NCI-H1105 treated with DMSO at 0.1 percent for 48 hours (cell line): ENCODE results near the gene LIPK.
"Not testable (repeated sequence)": the region's sequence is repeated elsewhere in the genome, so short reads cannot be mapped to it uniquely, and the experiment has no call there.

ENCODE experiments used
- DNase-seq: peaks from one replicate; lab custom pipeline; 2025; lab: John Stamatoyannopoulos, UW

LIPK gene

GRCh38 chr10:88721392-88721791, 15.3 kb downstream of the LIPK start:
- DNase-seq: no peak

DNA sequence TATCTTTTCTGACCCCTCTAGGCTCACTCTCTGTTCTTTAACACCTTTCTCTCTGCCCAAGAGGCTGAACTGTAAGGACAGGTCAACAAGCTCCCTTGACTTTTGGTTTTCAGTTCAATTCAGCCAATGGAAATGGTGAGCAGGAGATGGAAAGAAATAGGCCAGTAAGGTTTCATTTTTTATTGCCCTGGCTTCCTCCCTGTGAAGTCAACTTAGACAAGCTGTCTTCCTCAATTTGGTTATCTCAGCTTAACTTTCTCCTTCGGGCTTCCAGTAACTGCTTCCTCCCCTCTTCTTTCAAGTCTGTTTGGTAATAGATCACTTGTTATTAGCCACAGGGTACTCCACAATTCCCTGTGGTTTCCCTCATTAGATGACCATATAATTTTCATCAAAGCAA, 19.7 kb downstream of the LIPK start:
- no peak for DNase-seq

DNA sequence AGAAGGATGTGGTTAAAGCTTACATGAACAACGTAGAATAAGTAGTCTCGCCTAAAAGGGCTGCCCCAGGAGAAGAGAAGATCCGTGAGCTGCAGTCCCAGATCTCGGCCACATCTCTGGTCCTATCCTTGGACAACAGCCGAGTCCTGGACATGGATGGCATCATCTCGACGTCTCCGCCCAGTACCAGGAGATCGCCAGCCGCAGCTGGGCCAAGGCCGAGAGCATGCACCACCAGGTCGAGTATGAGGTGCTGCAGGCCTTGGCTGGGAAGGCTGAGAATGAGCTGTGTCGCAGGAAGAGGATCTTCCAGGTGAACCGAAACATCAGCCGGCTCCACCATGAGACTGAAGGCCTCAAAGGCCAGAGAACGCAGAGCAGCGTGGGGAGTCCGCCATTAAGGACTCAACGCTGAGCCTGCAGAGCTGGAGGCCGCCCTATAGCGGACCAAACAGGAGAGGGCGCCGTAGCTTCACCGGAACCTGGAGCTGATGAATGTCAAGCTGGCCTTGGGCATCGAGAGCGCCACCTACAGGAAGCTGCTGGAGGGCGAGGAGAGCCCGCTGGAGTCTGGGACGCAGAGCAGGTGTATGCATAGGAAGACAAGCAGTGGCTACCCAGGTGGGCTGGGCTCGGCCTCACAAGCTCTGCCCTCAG, 22.2 kb downstream of the LIPK start:
- no peak for DNase-seq

DNA sequence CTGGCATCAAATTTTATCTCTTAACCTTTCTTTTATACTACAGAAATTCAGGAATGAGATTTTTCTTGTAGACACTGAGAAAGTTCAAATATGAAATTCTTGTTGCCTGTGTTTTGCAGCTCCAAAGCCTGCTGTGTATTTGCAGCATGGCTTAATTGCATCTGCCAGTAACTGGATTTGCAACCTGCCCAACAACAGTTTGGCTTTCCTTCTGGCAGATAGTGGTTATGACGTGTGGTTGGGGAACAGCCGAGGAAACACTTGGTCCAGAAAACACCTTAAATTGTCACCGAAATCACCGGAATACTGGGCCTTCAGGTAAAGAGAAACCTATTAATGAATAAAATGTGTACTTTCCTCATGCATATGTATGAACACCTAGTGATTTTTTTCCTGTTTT, 24.8 kb downstream of the LIPK start:
- DNase-seq: no peak

DNA sequence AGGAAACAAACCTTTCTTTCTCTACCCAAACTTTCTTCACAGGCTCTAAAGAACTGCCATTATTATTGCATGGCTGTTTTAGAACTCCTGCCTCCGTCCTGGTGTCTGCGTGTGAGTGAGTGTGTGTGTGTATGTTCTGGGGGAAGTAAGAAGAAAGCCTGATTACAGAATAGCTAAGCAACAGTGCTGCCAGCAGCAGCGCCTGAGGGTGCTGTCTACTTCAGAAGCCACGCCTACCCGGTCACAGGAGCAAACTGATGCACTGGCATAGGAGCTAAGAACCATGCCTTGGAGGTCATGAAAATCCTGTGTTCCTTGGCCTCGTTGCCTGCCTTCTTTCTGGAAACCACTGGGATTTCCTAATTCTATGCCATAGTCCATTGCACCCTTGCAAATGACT, 25.2 kb downstream of the LIPK start:
- DNase-seq: no peak

DNA sequence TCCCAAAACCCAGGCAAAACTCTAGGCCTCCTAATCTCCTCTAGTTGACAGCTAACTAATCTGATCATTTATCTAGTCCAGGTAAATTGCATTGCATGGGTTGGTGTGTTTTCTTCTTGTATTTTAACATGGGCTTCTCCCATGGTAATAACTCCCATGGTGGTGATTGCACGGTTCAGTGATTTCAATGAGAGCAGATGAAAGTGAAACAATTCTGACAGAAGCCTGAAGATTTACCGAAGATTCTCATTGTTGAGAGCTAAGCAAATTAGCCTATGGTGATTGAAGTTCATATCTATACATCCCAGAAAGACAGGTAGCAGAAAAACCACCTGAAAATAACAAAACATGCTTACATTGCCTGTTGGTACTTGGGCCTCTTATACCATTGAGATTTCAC, 27.2 kb downstream of the LIPK start:
- no peak for DNase-seq

- no peak for DNase-seq
Observed at GRCh38 chr10:88735661-88736060, 29.6 kb downstream of the LIPK start.

DNA sequence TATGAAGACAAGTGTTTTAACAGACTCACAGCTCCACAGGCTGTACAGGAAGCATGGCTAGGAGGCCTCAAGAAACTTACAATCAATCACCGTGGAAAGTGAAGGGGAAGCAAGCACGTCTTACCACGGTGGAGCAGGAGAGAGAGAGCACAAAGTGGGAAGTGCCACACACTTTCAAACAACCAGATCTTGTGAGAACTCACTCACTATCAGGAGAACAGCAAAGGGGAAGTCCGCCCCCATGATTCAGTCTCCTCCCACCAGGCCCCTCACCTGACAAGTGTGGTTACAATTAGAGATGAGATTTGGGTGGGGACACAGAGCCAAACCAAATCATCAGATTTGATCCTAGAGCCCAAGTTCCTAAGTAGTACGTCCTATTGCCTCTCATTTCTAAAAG, 35.9 kb downstream of the LIPK start:
- DNase-seq: not testable (repeated sequence)

DNA sequence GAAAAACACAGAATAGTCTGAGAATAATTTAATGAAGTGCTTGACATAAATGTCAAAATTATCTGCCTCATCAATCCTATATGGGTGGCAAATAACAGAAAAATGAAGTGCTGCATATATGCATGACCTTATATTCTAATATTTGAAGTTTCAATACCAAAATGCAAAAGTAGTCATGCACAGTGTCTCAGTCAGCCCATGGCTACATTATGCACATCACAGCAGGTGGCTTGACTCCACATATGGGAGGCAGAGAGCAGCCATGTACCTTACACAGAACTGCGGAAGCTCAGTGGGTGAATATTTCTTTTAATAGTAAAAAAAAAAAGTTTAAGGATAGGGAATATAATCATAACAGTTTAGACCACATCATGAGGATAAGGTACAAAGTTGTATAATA, 36.4 kb downstream of the LIPK start:
- no peak for DNase-seq

- DNase-seq: no peak
Observed at GRCh38 chr10:88744002-88744401, 38.0 kb downstream of the LIPK start.

DNA sequence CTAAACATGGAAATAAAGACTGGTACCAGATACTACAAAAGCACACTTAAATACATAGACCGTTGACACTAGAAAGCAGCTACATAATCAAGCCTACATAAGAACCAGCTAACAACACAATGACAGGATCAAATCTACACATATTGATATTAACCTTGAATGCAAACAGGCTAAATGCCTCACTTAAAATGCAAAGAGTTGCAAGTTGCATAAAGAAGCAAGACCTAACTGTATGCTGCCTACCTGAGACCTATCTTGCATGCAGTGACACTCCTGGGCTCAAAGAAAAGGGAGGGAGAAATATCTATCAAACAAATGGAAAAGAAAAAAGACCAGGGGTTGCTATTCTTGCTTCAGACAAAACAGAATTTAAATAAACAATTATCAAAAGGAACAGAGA, 39.6 kb downstream of the LIPK start:
- no peak for DNase-seq

DNA sequence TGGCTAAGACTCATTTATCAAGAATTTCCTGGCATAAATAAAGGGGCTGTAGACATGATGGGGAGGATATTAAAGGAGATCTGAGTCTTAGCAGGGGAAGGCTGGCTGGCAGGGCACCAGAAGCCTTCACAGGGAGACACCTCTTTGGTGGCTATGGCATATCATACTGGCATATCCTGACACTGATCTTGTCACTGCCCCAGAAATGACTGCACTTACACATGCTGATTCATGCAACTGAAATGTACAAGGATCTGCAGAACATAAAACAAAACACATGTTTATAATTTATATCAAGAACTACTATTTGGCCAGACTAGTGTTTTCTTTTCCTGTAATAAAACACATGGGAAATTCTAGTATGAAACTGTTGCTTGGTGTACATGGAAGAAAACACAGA, 48.2 kb downstream of the LIPK start:
- DNase-seq: no peak

- no peak for DNase-seq
Observed at GRCh38 chr10:88755753-88756152, 49.7 kb downstream of the LIPK start.

DNA sequence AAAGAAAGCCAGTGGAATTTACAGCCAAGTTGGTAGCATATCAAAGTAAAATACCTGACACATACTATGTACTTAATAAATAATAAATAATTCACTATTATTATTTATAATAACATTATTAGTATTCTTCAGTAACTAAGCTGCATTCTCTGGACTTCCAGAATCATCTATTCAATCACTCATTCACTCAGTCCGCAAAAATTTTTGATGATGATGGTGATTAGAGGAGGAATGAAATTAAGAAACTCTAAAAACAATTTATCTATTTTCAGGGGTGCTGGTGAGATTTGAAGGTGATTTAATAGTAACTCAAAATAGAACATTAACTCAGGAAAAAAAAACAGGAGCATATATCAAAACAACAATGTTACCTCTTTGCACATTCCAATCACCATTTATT, 50.6 kb downstream of the LIPK start:
- DNase-seq: no peak

GRCh38 chr10:88759366-88760101, 53.5 kb downstream of the LIPK start, which contains the start of gene LIPN:
TSS of gene LIPN (plus strand) at chr10:88760020. CDS start at chr10:88761406, 1,386 bp downstream.
- no peak for DNase-seq

DNA sequence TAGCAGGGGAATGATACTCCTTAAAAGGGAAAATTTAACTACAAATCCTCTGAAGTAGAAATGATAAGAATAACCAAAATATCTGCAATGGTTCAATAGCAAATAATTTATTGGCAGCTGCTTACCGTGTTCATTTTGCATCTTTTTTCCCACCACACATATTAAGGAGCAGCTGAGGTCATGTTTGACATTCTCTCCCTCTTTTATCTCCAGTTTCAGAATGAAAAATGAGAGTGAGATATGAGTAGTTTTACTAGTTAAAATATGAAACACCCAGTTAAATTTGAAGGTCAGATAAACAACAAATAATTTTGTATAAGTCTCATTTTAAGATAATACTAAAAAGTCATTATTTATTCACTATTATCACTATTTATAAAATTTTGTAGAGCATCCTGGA, 56.9 kb downstream of the LIPK start:
- DNase-seq: no peak

GRCh38 chr10:88763441-88763840, 57.4 kb downstream of the LIPK start:
- DNase-seq: no peak

- no peak for DNase-seq
Observed at GRCh38 chr10:88764110-88764509, 58.1 kb downstream of the LIPK start.

DNA sequence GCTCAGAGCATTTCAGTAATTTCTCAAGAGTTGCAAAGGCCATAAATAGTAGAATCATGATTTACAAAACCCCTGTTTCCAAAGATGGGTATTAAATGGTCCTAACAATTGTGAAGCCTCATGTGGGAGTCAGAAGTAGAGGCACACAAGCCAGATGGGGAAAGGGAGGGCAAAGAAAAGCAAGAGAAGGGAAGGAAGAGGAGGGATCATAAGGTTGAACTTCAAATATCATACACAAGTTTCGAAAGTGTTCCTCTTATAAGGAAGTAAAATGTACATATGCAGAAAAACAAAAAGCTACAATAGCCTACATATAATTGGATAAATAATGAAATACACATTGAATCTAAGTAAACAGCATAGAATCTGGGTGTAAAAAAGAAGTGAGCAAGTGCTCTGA, 59.8 kb downstream of the LIPK start:
- DNase-seq: no peak

GRCh38 chr10:88769384-88769783, 63.3 kb downstream of the LIPK start:
- DNase-seq: no peak

DNA sequence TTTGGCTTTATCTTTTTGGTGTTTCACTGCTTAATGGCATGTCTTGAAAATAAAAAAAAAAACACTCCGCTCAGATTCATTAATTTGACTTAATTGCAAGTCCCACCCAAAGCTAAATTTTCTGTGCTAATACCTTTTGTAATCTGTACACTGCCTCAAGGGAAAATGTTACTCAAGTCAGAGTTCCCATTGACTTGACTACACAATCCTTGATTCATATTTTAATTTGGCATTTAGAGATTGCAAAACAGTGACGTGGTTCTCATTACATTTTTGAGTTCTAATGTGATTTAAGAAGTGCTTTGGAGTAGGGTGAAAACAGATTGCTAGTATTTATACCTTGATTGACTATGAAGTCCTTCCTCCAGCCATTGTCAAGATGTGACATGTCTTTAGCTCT, 75.2 kb downstream of the LIPK start:
- no peak for DNase-seq

GRCh38 chr10:88782222-88782621, 76.2 kb downstream of the LIPK start:
- DNase-seq: no peak

- no peak for DNase-seq
Observed at GRCh38 chr10:88783724-88784123, 77.7 kb downstream of the LIPK start.
